ENCODE measurements around the gene MOCS1.
A peak's percentile ranks its signal among the peaks of the same experiment; 100 is the strongest.

MOCS1 gene

DNA sequence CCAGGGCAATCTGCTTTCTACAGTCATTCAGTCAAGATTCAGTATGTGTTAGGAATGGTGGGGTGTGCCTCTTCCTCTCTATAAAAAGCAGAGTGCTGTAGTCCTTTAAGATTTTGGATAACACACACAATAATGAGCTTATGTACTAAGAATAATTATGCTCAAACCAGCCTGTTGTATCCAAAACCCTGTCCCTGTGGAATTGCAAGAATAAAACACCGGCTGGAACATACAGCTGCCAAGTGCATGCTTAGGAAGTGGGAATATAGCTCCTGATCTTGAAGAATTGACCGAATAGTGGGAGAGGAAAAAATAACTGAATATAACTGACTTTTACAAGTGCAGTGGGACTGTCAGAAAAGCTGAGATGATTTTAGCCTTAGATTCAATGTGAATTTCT is 979 bp upstream of the MOCS1 start:
- H3K4me3 ChIP-seq (ENCODE audit: low read depth, low read length) = no peak overlapping the region
- H3K9me3 ChIP-seq (ENCODE audit: control insufficient read depth, insufficient read depth, low read length) = no peaks in the 10 kb centered on the region
- H3K27ac ChIP-seq (ENCODE audit: low read depth, low read length) = no peak overlapping the region
- H3K9ac ChIP-seq (ENCODE audit: low read depth, low read length) = no peak overlapping the region
- H3K27me3 ChIP-seq (ENCODE audit: control insufficient read depth, insufficient read depth, low read length) = peaks cover 9% of the 10 kb centered on the region; the same call in 1 of the 2 replicates
- no peaks in the 10 kb centered on the region for H3K36me3 ChIP-seq (ENCODE audit: control insufficient read depth, insufficient read depth, low read length)
- peaks cover 32% of the 10 kb centered on the region for H3K4me1 ChIP-seq (ENCODE audit: control insufficient read depth, insufficient read depth, low read length)

DNA sequence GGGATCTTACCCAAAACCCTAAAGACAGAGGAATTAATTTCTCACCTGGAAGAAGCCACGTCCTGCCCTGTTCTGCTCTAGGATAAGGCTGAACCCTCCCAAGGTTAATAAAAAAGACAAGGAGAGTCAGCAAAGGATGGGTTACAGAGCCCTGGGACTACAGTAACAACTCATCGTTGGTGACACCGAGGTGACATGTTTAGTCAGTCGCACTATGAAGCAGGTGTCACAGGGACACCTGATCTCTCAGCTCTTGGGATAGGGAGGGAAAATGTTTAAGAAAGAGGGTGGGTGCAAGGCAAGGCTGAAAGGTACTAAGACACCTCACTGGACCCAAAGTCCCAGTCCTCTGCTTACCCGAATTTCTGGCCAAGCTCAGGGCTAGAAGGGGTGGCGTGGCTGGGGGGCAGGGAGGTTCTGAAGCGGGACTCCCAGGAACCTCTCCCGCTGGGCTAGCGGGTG is 562 bp downstream of the MOCS1 start:
- peak overlapping the region; percentile 95 for H3K4me3 ChIP-seq (ENCODE audit: low read depth, low read length)
- no peaks in the 10 kb centered on the region for H3K36me3 ChIP-seq (ENCODE audit: control insufficient read depth, insufficient read depth, low read length)
- H3K27me3 ChIP-seq (ENCODE audit: control insufficient read depth, insufficient read depth, low read length) = peaks cover 9% of the 10 kb centered on the region; the same call in 1 of the 2 replicates
- H3K9ac ChIP-seq (ENCODE audit: low read depth, low read length) = peak overlapping the region; percentile 77
- no peaks in the 10 kb centered on the region for H3K9me3 ChIP-seq (ENCODE audit: control insufficient read depth, insufficient read depth, low read length)
- H3K27ac ChIP-seq (ENCODE audit: low read depth, low read length) = no peak overlapping the region
- peaks cover 26% of the 10 kb centered on the region for H3K4me1 ChIP-seq (ENCODE audit: control insufficient read depth, insufficient read depth, low read length)

DNA sequence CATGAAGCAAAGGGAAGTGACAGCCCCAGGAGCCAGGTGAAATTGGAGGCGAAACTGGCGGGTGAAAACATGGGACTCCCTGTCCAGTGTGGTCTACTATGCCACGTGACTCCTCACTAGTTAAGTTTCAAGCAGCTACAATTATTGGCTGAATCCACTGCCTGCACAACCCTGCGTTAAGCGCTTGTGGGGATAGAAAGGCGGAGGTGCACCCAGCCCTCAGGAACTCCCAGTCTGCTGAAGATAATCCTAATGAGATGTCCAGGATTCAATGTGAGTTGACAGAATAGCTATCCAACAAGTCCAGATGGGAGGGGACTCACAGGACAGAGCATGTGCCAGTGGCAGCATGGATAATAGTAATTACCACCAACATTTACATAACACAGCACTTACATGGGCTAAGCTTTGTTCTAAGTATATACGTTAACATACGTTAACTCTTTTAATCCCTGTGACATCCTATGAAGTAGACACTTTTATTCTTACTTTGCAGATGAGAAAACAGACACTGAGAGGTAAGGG is 1.8 kb downstream of the MOCS1 start:
- Histone ChIP-seq H3K9ac (ENCODE audit: low read depth, low read length) (no peak overlapping the region), H3K27me3 (ENCODE audit: control insufficient read depth, insufficient read depth, low read length) (peaks cover 9% of the 10 kb centered on the region; the same call in 1 of the 2 replicates), H3K4me3 (ENCODE audit: low read depth, low read length) (no peak overlapping the region), H3K27ac (ENCODE audit: low read depth, low read length) (no peak overlapping the region), H3K36me3 (ENCODE audit: control insufficient read depth, insufficient read depth, low read length) (no peaks in the 10 kb centered on the region), H3K9me3 (ENCODE audit: control insufficient read depth, insufficient read depth, low read length) (no peaks in the 10 kb centered on the region), H3K4me1 (ENCODE audit: control insufficient read depth, insufficient read depth, low read length) (peaks cover 18% of the 10 kb centered on the region)

DNA sequence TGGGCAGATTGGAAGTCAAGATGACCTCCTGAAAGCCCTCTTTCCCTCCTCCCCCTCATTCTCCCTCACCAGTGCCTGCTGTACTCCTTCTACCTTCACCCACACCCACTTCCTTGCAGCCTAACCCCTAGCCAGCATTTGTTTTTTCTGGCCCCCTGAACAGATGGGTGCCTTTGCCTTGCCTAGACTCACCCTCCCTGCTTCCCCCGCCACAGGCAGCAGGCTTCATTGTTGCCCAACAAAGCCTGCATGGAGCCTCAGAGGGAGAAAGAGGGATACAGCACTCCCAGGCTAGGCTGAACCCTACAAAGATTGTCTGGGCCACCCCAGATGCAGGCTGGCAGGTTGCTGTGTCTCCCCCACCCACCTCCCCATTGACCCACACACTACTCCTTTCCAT is 2.7 kb downstream of the MOCS1 start:
- H3K27ac ChIP-seq (ENCODE audit: low read depth, low read length) = no peak overlapping the region
- H3K36me3 ChIP-seq (ENCODE audit: control insufficient read depth, insufficient read depth, low read length) = no peaks in the 10 kb centered on the region
- H3K4me1 ChIP-seq (ENCODE audit: control insufficient read depth, insufficient read depth, low read length) = peaks cover 18% of the 10 kb centered on the region
- no peak overlapping the region for H3K4me3 ChIP-seq (ENCODE audit: low read depth, low read length)
- no peak overlapping the region for H3K9ac ChIP-seq (ENCODE audit: low read depth, low read length)
- peaks cover 9% of the 10 kb centered on the region; the same call in 1 of the 2 replicates for H3K27me3 ChIP-seq (ENCODE audit: control insufficient read depth, insufficient read depth, low read length)
- H3K9me3 ChIP-seq (ENCODE audit: control insufficient read depth, insufficient read depth, low read length) = no peaks in the 10 kb centered on the region

DNA sequence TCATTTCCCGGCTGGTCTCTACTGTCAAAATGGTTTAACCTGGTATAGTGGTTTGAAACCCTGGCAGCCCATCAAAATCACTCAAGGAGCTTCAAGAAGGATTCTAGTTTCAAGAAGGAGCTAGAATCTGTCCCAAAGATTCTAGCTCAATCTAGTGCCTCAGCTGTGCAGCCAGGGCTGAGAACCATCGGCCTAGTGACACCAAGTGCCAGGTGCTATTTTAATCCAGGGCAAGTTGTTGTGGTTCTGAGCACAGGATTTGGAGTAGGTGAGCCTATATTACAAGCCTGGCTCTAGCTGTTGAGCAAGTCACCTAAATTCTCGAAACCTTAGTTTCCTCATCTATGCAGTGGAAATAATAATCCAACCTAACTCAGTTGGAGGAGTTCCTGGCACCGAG is 3.7 kb downstream of the MOCS1 start:
- peaks cover 6% of the 10 kb centered on the region; the same call in 1 of the 2 replicates for H3K27me3 ChIP-seq (ENCODE audit: control insufficient read depth, insufficient read depth, low read length)
- H3K4me1 ChIP-seq (ENCODE audit: control insufficient read depth, insufficient read depth, low read length) = peaks cover 18% of the 10 kb centered on the region
- no peak overlapping the region for H3K27ac ChIP-seq (ENCODE audit: low read depth, low read length)
- H3K36me3 ChIP-seq (ENCODE audit: control insufficient read depth, insufficient read depth, low read length) = peaks cover 9% of the 10 kb centered on the region
- no peak overlapping the region for H3K9ac ChIP-seq (ENCODE audit: low read depth, low read length)
- H3K9me3 ChIP-seq (ENCODE audit: control insufficient read depth, insufficient read depth, low read length) = no peaks in the 10 kb centered on the region
- H3K4me3 ChIP-seq (ENCODE audit: low read depth, low read length) = no peak overlapping the region

DNA sequence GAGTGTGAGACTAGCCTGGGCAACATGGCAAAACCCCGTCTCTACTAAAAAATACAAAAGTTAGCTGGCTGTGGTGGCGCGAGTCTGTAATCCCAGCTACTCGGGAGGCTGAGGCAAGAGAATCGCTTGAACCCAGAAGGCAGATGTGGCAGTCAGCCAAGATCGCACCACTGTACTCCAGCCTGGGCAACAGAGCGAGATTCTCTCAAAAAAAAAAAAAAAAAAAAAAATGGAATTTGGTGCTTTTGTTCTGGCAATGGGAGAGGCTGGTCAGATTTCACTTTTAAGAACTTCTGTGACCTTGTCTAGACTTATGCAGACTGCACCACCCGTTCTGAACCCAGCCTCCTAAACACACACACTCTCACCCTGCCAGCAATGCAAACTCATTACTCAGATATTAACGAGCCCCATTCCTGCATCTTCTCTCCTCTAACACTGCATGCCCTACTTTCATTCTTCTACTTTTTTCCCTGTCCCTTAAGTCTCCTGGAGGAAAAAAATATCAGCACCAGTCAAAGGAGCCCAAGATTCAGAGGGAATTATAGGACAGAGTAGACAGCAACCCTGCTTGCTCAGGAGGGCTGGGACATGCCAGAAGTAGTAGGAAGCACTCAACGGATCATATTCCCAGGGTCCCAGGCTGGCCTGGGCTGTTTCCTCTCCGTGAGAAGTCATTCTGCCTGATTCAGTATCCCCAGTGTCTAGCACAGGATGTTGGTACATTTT is 4.4 kb downstream of the MOCS1 start:
- H3K9ac ChIP-seq (ENCODE audit: low read depth, low read length) = no peak overlapping the region
- no peak overlapping the region for H3K4me3 ChIP-seq (ENCODE audit: low read depth, low read length)
- H3K4me1 ChIP-seq (ENCODE audit: control insufficient read depth, insufficient read depth, low read length) = peaks cover 18% of the 10 kb centered on the region
- no peak overlapping the region for H3K27ac ChIP-seq (ENCODE audit: low read depth, low read length)
- H3K27me3 ChIP-seq (ENCODE audit: control insufficient read depth, insufficient read depth, low read length) = peaks cover 6% of the 10 kb centered on the region; the same call in 1 of the 2 replicates
- no peaks in the 10 kb centered on the region for H3K9me3 ChIP-seq (ENCODE audit: control insufficient read depth, insufficient read depth, low read length)
- peaks cover 16% of the 10 kb centered on the region for H3K36me3 ChIP-seq (ENCODE audit: control insufficient read depth, insufficient read depth, low read length)

DNA sequence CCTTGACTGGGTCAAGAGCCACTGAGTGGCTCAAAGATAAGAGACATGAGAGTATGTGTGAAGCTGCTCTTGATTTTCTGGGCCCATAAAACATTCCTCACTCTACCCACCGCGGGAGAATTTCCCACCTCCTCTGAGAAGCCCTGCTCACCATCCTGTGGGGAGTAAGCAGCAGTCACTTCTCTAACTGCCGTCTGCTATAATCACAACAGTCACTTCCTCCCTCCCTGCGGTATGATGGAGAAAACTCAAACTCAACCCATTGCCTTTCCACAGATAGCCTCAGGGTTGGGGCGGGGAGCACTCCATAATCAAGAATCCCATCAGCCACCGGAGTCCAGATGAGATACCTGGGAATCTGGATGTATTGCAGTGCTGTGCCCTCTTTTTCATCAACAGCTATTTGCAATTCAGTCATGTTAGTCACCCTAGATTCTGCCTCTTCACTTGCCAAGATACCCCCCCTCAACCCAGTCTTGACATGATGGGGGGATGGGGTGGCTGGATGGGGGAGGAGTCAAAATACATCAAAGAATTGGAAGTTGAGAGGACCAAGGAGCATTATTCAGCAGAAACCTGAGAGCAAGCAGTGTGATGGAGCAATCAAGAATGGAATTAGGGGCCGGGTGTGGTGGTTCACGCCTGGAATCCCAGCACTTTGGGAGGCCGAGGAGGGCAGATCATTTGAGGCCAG is 5.1 kb downstream of the MOCS1 start:
- Histone ChIP-seq H3K9me3 (ENCODE audit: control insufficient read depth, insufficient read depth, low read length) (no peaks in the 10 kb centered on the region), H3K36me3 (ENCODE audit: control insufficient read depth, insufficient read depth, low read length) (peaks cover 20% of the 10 kb centered on the region), H3K4me3 (ENCODE audit: low read depth, low read length) (no peak overlapping the region), H3K27ac (ENCODE audit: low read depth, low read length) (no peak overlapping the region), H3K27me3 (ENCODE audit: control insufficient read depth, insufficient read depth, low read length) (peaks cover 6% of the 10 kb centered on the region; the same call in 1 of the 2 replicates), H3K4me1 (ENCODE audit: control insufficient read depth, insufficient read depth, low read length) (peaks cover 18% of the 10 kb centered on the region), H3K9ac (ENCODE audit: low read depth, low read length) (no peak overlapping the region)

DNA sequence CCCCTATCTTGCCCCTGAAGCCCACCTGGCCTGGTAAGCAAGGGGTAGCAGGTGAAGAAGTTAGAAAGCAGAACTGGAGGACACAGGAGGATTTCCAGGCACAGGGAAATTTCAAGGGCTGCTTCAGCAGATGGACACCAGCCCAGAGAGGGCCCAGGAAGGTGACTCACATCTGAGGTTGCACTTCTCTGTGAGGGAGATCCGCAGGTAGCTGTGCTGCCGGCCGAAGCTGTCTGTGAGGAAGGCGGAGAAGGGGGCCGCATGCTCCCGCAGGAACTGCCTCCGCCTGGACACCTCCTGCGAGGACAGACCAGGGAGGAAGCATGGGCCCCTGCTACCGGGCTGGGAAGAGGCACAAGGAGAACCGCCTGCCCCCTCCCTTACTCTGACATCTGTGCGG is 7.1 kb downstream of the MOCS1 start:
- Histone ChIP-seq H3K9me3 (ENCODE audit: control insufficient read depth, insufficient read depth, low read length) (no peaks in the 10 kb centered on the region), H3K4me1 (ENCODE audit: control insufficient read depth, insufficient read depth, low read length) (peaks cover 5% of the 10 kb centered on the region; the same call in 1 of the 2 replicates), H3K27ac (ENCODE audit: low read depth, low read length) (no peak overlapping the region), H3K9ac (ENCODE audit: low read depth, low read length) (no peak overlapping the region), H3K4me3 (ENCODE audit: low read depth, low read length) (no peak overlapping the region), H3K36me3 (ENCODE audit: control insufficient read depth, insufficient read depth, low read length) (peaks cover 32% of the 10 kb centered on the region), H3K27me3 (ENCODE audit: control insufficient read depth, insufficient read depth, low read length) (no peaks in the 10 kb centered on the region)

DNA sequence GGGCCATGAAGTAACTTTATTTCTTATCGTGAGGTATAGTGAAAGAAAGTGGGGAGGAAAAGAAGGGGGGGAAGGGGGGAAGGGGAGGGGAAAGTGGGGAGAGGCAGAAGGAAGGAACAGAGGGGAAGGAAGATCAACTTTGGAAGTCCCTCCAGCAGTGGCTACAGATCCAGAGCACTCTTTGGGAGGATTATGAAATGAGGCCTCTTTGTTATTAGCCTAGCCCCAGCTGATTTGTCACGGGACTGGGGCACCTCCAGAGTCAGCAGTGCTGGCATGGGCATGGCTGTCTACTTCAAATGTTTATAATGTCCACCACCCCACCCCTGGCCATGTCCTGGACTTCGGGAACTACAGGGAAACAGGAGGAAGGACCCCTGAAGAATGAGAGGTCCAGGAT is 7.6 kb downstream of the MOCS1 start:
- H3K4me1 ChIP-seq (ENCODE audit: control insufficient read depth, insufficient read depth, low read length) = no peaks in the 10 kb centered on the region
- H3K36me3 ChIP-seq (ENCODE audit: control insufficient read depth, insufficient read depth, low read length) = peaks cover 32% of the 10 kb centered on the region
- H3K9me3 ChIP-seq (ENCODE audit: control insufficient read depth, insufficient read depth, low read length) = no peaks in the 10 kb centered on the region
- H3K4me3 ChIP-seq (ENCODE audit: low read depth, low read length) = no peak overlapping the region
- H3K27me3 ChIP-seq (ENCODE audit: control insufficient read depth, insufficient read depth, low read length) = no peaks in the 10 kb centered on the region
- no peak overlapping the region for H3K27ac ChIP-seq (ENCODE audit: low read depth, low read length)
- H3K9ac ChIP-seq (ENCODE audit: low read depth, low read length) = no peak overlapping the region

DNA sequence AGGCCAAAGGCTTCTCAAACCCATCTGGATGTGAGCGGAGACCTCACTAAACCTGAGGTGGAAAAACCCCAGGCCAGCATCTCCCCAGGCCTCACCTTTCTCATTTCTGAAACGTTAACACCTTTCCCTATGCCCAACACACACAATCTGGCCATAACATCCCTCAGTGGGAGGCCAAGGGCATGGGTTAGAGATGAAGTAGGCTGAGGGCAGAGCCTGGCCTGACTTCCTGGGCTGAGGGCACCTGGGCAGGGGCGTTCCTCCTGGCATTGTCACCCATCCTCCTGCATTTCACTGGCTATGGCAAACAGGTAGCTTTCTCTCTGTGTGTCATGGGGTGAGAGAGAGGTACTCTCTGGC is 8.4 kb downstream of the MOCS1 start:
- Histone ChIP-seq H3K9me3 (ENCODE audit: control insufficient read depth, insufficient read depth, low read length) (no peaks in the 10 kb centered on the region), H3K27me3 (ENCODE audit: control insufficient read depth, insufficient read depth, low read length) (no peaks in the 10 kb centered on the region), H3K4me1 (ENCODE audit: control insufficient read depth, insufficient read depth, low read length) (no peaks in the 10 kb centered on the region), H3K4me3 (ENCODE audit: low read depth, low read length) (no peak overlapping the region), H3K36me3 (ENCODE audit: control insufficient read depth, insufficient read depth, low read length) (peaks cover 32% of the 10 kb centered on the region), H3K9ac (ENCODE audit: low read depth, low read length) (no peak overlapping the region), H3K27ac (ENCODE audit: low read depth, low read length) (no peak overlapping the region)

Data from HUES48 (cell line).